Bronchial epithelial cell (primary cell): ENCODE measurements around the gene TBC1D22A. TPM values are rescaled to one million over a fixed set of nuclear protein-coding genes. Genes with fewer than 3 reads are reported as not detected.
A peak's percentile ranks its signal among the peaks of the same experiment; 100 is the strongest.
"Not testable (repeated sequence)": the region's sequence is repeated elsewhere in the genome, so short reads cannot be mapped to it uniquely, and the experiment has no call there.

ENCODE experiments used
- DNase-seq: peaks from one replicate; pipeline ENCODE4 v3.0.0-alpha.2; 2010; ENCODE audit warnings: low read depth
- FAIRE-seq: peaks from 2 replicates; lab custom pipeline; 2011; peaks lifted over from hg19 to GRCh38; lab: Jason Lieb, UNC
- H3K27me3 ChIP-seq: 2 replicates; pipeline ENCODE4 v1.5.1; 2011; ENCODE audit warnings: low read length; ENCODE audit not compliant: control insufficient read depth, insufficient read depth
- H3K36me3 ChIP-seq: 2 replicates; pipeline ENCODE4 v1.5.1; 2011; ENCODE audit warnings: low read length; ENCODE audit not compliant: control insufficient read depth, insufficient read depth
- H3K4me3 ChIP-seq: 2 replicates; pipeline ENCODE4 v1.5.1; 2011; ENCODE audit warnings: mild to moderate bottlenecking, low read depth, low read length, control low read depth
- CTCF ChIP-seq: IDR thresholded peaks from 2 replicates; pipeline ENCODE4 v1.5.1; 2011; ENCODE audit warnings: mild to moderate bottlenecking, moderate library complexity, low read length, control low read depth, inconsistent platforms; ENCODE audit not compliant: insufficient read depth, severe bottlenecking
- total RNA-seq: library from RNA; depleted of rRNA; stranded (reverse); fragments of >200 nt; gene quantifications from 2 replicates; pipeline ENCODE4 v1.2.1, GENCODE V29; 2014

The TBC1D22A gene
- total RNA-seq, 1 donor from 2014 or later = 10.0 TPM

DNA sequence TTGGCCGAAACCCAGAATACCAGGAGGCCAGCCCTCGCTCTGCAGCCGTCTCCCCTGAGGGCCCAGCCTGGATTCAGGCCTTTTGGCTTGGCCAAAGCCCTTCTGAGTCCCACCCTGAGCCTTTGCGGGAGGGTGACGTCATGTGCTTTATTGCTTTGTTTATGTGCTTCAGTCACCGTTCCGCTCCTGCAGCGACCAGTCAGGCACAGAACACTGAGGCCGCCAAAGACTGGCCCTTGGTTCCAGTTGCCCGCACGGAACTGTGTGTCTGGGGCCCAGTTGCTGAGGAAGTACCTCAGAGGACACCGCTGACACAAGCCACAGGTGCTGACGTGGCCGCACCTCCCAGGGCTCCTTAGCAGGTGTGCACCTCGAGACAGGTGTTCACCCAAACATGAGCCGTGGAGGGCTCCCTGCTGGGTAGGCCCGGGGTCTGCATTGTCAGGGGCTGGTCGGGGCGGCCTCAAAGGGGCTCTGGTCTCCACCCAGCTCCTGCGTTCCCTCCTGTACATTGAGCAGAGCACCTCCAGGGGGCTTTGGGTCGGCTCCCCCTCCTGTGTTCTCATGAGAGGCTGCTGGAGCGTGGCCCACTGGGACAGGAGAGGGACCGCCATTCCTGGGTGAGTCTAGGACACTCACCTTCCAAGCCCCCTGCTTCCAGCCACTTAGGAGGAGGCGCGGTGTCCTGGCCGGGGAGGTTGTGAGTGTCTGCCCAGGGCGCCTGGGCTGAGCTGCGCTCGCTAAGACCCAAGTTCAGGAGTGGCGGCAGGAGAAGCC, 376.8 kb downstream of the TBC1D22A start:
- FAIRE-seq = no peak
- H3K36me3 ChIP-seq = peaks cover 1% of the 10 kb centered on the region
- DNase-seq = no peak

GRCh38 chr22:47139790-47140119, 377.3 kb downstream of the TBC1D22A start:
- peaks cover 1% of the 10 kb centered on the region for H3K36me3 ChIP-seq
- FAIRE-seq (no peak), DNase-seq (no peak)
- no peak overlapping the region for H3K4me3 ChIP-seq
- H3K27me3 ChIP-seq = no peaks in the 10 kb centered on the region
- no peak for TF ChIP-seq CTCF

More for the DNA sequence above, 376.8 kb downstream of the TBC1D22A start:
- Histone ChIP-seq H3K27me3 (no peaks in the 10 kb centered on the region), H3K4me3 (no peak overlapping the region)
- TF ChIP-seq CTCF = no peak

- H3K36me3 ChIP-seq, FAIRE-seq, H3K4me3 ChIP-seq, H3K27me3 ChIP-seq, DNase-seq: not testable (repeated sequence)
Measured at GRCh38 chr22:47140975-47141374, 378.5 kb downstream of the TBC1D22A start.

DNA sequence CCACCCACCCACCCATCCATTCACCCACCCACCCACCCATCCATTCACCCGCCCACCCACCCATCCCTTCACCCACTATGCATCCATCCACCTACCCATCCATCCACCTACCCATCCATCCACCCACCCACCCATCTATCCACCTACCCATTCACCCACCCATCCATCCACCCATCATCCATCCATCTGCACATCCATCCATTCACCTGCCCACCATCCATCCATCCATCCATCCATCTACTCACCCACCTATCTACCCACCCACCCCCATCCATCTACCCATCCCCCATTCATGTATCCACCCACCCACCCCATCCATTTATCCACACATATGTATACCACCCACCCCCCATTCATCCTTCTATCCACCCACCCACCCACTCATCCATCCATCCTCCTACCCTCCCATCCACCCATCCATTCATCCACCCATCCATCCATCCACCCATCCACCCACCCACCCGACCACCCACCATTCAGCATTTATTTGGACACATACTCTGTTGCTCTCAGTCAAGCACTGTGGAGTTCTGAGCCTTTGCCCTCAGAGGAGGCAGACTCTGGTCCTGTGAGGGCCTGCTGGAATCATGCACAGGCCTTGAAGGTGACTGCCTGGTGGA, 380.1 kb downstream of the TBC1D22A start:
- FAIRE-seq = no peak
- Histone ChIP-seq H3K27me3 (no peaks in the 10 kb centered on the region), H3K4me3 (no peak overlapping the region), H3K36me3 (peaks cover 1% of the 10 kb centered on the region)
- no peak for DNase-seq
- TF ChIP-seq CTCF = no peak

DNA sequence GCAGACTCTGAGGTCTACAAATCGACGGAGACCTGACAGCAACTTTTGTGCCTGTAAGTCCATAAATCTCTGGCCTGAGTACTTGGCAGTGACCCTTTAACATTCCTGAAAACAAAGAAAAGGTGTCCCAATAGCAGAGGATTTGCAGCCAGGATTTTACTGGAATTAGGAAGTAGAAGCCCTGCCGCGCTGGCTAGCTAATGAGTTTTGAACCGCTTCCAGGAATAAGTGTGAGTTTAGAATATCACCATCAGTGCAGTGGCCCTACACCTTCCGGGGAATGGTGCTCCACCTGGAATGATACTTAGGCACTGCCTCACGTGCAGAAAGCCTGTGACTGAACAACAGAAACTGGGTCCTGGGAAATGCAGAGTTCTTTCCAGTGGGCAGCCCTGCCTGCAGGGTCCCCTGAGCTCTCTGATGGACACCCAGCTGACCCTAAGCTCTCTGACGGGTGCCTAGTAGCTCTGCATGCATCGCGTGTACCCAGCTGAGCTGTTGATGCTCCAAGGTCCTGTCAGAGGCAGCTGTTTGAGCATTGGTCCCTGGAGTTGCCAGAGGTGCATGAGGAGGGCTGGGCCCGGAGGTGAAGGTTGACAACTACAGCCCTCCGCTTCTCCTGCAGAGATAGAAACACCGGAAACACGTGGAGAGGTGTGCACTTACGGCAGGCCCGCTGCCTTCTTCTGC, 380.9 kb downstream of the TBC1D22A start:
- Histone ChIP-seq H3K36me3 (peaks cover 1% of the 10 kb centered on the region), H3K4me3 (no peak overlapping the region), H3K27me3 (no peaks in the 10 kb centered on the region)
- peak; percentile 7 for FAIRE-seq
- TF ChIP-seq CTCF = no peak
- no peak for DNase-seq

DNA sequence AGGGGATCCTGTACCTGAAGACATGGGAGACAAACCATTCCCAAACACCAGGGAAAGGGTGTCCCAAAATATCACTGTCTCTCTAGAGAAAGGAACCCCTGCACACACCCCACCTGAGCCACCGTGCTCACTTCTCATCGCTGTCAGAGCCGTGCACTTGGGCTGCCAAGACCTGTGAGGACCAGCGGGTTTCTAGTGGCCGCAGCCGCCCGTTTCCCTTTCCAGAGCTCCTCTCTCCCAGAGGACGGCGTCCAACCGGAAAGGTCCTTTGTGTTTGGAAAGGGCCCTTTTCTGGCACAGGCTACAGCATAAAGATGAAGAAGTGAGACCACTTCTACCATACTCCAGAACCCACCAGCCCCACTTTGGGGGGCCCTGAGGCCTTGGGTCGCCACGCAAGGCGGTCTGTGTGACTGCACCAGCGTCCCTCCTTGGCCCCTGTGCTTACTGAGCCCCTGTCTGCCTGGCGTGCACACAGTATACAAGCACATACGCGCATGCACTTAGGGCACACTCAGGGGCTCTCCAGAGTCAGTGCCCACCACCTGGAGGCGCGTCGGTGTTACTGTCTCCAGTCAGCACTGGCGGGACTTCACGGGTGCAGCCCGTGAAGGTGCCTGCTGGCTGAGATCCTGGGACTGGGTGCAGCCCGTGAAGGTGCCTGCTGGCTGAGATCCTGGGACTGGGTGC, 381.8 kb downstream of the TBC1D22A start:
- no peaks in the 10 kb centered on the region for H3K27me3 ChIP-seq
- H3K36me3 ChIP-seq = no peaks in the 10 kb centered on the region
- FAIRE-seq (no peak), DNase-seq (no peak)
- TF ChIP-seq CTCF = no peak
- no peak overlapping the region for H3K4me3 ChIP-seq
